ENCODE results near the gene DENND1C. TPM values are rescaled to one million over a fixed set of nuclear protein-coding genes. Genes with fewer than 3 reads are reported as not detected.

The DENND1C gene
- total RNA-seq, 2 experiments from 2014 or later, result 58.2 to 61.2 TPM

- H3K4me1 Mint-ChIP-seq (ENCODE audit: low read depth), result peaks cover 24% of the 10 kb centered on the region
- intact Hi-C loops (cut with micrococcal nuclease), result no loop called here
- H3K27ac Mint-ChIP-seq, result no peak overlapping the region
- TF ChIP-seq CTCF (IDR thresholded peaks at IDR 0.05), result no peak
- ATAC-seq (no peak), DNase-seq (no peak)
- H3K4me3 Mint-ChIP-seq, result no peak overlapping the region
- H3K27me3 Mint-ChIP-seq, result no peaks in the 10 kb centered on the region
- peaks cover 71% of the 10 kb centered on the region for H3K36me3 Mint-ChIP-seq (ENCODE audit: low read depth)
- ChIA-PET POLR2A (no interaction called here), CTCF (no interaction called here)
- no peaks in the 10 kb centered on the region for H3K9me3 Mint-ChIP-seq
These were observed 63.0 kb downstream of the DENND1C start for GRCh38 chr19:6418562-6418932.

GRCh38 chr19:6417713-6418561 is 63.6 kb downstream of the DENND1C start:
- Mint-ChIP-seq H3K27ac (no peak overlapping the region), H3K9me3 (no peaks in the 10 kb centered on the region), H3K36me3 (ENCODE audit: low read depth) (peaks cover 67% of the 10 kb centered on the region), H3K4me3 (no peak overlapping the region), H3K4me1 (ENCODE audit: low read depth) (peaks cover 18% of the 10 kb centered on the region), H3K27me3 (no peaks in the 10 kb centered on the region)
- DNase-seq (no peak), ATAC-seq (no peak)
- ChIA-PET CTCF (no interaction called here), POLR2A (interaction anchor here (1.2 kb wide), 1 partner anchor 16 kb away, joined by 3 read pairs; no protein-coding TSS in a partner anchor)
- no peak for TF ChIP-seq CTCF (IDR thresholded peaks at IDR 0.05)
- intact Hi-C loops (cut with micrococcal nuclease), result no loop called here

Other genes with a start within 250 kb of the DENND1C start
- gene MLLT1, start 201.8 kb downstream of the DENND1C start, total RNA-seq, result 10 to 100 TPM; 41.4 to 44.6 TPM
- gene ACER1, start 148.2 kb downstream of the DENND1C start, total RNA-seq, result not detected
- gene CLPP, start 120.3 kb downstream of the DENND1C start, total RNA-seq, result 100 to 1,000 TPM; 169 to 175 TPM
- 10 to 100 TPM; 34.9 to 40.1 TPM for gene ALKBH7, start 109.0 kb downstream of the DENND1C start, total RNA-seq
- 1 to 10 TPM; 1.2 to 1.4 TPM for gene PSPN, start 105.9 kb downstream of the DENND1C start, total RNA-seq
- gene GTF2F1, start 88.6 kb downstream of the DENND1C start, total RNA-seq, result 10 to 100 TPM; 50.4 to 59.6 TPM
- 100 to 1,000 TPM; 366 to 370 TPM for gene KHSRP, start 57.0 kb downstream of the DENND1C start, total RNA-seq
- not detected for gene SLC25A41, start 48.0 kb downstream of the DENND1C start, total RNA-seq
- gene SLC25A23, start 22.0 kb downstream of the DENND1C start, total RNA-seq, result 10 to 100 TPM; 11.9 to 12.1 TPM
- under 1 TPM; 0.58 to 0.70 TPM for gene CRB3, start 17.5 kb downstream of the DENND1C start, total RNA-seq
- gene TUBB4A, start 20.5 kb upstream of the DENND1C start, total RNA-seq, result 10 to 100 TPM in 1 of 2 experiments, 1 to 10 TPM in 1; 9.6 to 10.6 TPM
- 1 to 10 TPM; 3.0 to 3.1 TPM for gene TNFSF9, start 49.2 kb upstream of the DENND1C start, total RNA-seq
- gene CD70, start 109.4 kb upstream of the DENND1C start, total RNA-seq, result 10 to 100 TPM; 24.6 to 26.2 TPM
- gene TNFSF14, start 188.4 kb upstream of the DENND1C start, total RNA-seq, result 10 to 100 TPM; 41.7 to 43.8 TPM
- 1 to 10 TPM in 1 of 2 experiments, under 1 TPM in 1; 0.34 to 1.1 TPM for gene C3, start 238.9 kb upstream of the DENND1C start, total RNA-seq

Measured in activated CD8-positive, alpha-beta T cell treated with anti-CD3 and anti-CD28 coated beads for 36 hours (primary cell).